Measurements from ENCODE around the gene RGCC.

The RGCC gene

DNA sequence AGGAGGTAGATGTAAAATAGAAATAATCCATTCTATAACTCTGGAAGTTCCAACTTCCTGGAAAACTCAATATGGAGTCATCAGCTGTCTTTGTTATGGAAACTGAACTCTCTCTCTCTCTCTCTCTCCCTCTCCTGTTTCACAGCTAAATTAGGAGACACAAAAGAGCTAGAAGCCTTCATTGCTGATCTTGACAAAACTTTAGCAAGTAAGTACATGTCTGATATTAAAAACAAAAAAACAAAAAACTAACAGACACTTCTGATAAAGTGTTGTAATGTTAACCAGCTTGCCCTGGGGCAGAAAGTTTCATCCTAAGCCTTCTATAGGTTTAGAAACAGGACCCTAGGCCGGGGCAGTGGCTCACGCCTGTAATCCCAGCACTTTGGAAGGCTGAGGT lies 11.3 kb downstream of the RGCC start:
- no peak for DNase-seq (ENCODE audit: extremely low read depth, low read depth)
- TF ChIP-seq, protein P1, sequence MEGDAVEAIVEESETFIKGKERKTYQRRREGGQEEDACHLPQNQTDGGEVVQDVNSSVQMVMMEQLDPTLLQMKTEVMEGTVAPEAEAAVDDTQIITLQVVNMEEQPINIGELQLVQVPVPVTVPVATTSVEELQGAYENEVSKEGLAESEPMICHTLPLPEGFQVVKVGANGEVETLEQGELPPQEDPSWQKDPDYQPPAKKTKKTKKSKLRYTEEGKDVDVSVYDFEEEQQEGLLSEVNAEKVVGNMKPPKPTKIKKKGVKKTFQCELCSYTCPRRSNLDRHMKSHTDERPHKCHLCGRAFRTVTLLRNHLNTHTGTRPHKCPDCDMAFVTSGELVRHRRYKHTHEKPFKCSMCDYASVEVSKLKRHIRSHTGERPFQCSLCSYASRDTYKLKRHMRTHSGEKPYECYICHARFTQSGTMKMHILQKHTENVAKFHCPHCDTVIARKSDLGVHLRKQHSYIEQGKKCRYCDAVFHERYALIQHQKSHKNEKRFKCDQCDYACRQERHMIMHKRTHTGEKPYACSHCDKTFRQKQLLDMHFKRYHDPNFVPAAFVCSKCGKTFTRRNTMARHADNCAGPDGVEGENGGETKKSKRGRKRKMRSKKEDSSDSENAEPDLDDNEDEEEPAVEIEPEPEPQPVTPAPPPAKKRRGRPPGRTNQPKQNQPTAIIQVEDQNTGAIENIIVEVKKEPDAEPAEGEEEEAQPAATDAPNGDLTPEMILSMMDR (IDR thresholded peaks at IDR 0.05; ENCODE audit: low read depth, low read length): no peak

DNA sequence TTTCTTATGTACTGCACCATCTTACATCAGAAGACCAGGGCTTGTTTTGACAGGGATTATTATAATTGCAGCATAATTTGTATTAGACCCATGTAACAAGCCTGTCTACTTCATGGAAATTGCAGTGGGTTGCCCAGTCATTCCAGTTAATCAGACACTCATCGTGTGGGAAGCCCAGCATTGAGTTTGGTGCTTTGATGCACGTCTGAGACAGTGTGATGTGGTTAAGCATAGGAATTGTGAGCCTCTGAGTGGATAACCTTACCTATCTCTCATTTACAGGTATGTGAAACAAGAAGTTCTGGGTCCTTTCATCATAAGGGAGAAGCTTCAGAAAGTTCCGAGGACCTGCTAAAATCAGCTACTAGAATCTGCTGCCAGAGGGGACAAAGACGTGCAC lies 12.8 kb downstream of the RGCC start:
- TF ChIP-seq, protein P1 (IDR thresholded peaks at IDR 0.05; ENCODE audit: low read depth, low read length): no peak
- DNase-seq (ENCODE audit: extremely low read depth, low read depth): no peak

DNA sequence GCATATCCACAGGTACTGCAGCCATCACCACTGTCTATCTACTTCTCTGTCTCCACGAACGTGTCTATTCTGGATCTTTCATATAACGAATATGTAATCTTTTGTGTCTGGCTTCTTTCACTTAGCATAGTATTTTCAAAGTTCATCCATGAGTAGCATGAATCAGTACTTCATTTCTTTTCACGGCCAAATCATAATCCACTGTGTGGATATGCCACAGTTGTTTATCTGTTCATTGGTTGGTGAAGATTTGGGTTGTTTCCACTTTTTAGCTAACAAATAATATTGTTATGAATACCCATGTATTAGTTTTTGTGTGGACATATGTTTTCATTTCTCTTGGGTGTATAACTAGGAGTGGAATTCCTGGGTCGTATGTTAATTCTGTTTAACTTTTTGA lies 14.4 kb downstream of the RGCC start:
- no peak for DNase-seq (ENCODE audit: extremely low read depth, low read depth)
- TF ChIP-seq, protein P1 (IDR thresholded peaks at IDR 0.05; ENCODE audit: low read depth, low read length): no peak

DNA sequence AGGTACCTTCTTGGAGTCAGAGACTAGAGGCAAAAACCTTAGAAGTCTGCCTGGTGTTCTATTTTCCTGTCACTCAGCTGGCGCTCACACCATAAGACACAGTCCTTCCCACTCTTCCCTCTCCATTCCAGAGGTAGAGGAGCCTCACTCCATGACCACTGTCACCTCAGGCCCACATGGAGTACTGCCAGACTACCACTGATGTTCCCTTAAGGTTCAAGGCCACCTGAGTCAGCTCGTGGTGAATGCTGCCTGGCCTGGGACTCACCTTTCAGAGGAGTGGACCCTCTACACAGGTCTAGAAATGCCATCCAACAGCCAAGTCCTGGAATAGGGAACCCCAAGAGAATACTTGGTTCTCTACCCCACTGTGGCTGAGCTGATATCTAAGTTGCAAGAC lies 29.9 kb downstream of the RGCC start:
- TF ChIP-seq, protein P1 (IDR thresholded peaks at IDR 0.05; ENCODE audit: low read depth, low read length): no peak
- DNase-seq (ENCODE audit: extremely low read depth, low read depth): no peak

DNA sequence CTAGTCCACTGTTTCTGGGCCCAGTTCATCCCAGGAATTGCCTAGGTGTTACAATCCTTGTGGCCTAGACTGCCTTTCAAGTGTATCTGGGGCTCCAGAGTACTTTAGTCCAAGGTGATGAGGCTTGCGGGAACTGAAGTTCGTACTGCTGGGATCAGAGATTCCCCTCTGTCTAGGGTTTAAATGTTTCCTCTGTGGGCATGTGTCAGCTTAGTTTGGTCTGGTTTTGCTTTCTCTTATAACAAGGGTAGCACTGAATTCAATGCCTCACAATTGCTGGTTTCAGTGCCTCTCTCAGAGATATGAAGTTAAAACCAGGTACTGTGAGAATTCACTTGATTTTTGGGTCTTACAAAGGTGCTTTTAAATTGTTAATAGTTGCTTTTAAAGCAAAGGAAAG lies 30.8 kb downstream of the RGCC start:
- DNase-seq (ENCODE audit: extremely low read depth, low read depth): no peak

DNA sequence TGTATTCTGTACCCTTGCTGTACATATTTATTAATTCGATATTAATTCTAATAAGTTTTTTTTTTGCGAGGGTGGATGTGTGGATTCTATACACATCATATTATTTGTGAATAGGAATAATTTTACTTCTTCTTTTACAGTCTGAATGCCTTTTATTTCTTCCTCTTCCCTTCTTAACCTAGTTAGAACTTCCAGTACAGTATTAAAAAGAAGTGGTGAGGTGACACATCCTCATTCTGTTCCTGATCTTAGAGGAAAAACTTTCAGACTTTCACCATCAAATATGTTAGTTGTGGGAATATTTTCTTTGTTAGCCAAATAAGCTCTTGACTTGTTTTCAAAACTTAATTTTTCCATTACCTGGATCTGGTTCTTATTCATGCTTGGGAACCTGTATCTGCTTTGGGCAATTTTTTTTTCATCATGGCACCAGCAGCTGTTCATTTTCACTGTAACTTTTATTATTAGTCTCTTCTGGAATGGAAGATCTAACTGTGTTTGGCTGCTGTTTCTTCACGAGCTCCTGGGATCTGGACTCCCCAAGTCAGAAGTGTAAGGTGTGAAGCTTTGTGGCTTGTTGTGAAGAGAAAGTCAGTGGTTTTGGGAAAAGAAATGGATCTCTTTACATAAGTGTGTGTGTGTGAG lies 33.1 kb downstream of the RGCC start:
- no peak for DNase-seq (ENCODE audit: extremely low read depth, low read depth)
- TF ChIP-seq, protein P1 (IDR thresholded peaks at IDR 0.05; ENCODE audit: low read depth, low read length): no peak

More for the DNA sequence above, 30.8 kb downstream of the RGCC start:
- TF ChIP-seq, protein P1 (IDR thresholded peaks at IDR 0.05; ENCODE audit: low read depth, low read length): no peak

DNA sequence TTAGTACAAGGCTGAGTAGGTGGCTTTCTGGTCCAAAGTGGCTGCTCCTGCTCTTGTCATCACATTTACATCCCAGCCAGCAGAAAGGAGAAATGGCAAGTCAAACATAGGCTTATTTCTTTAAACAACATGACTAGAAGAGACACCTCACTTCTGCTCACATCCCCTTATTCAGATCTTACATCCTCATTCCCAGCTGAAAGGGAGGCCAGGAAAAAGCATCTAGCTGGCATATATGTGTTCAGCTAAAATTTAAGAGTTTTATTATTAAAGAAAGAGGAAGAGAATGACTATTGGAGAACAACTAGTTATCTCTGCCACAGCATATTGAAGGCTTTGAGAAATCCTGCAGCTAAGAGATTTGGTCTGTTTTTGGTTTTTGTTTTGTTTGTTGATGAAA lies 34.1 kb downstream of the RGCC start:
- TF ChIP-seq, protein P1 (IDR thresholded peaks at IDR 0.05; ENCODE audit: low read depth, low read length): no peak
- no peak for DNase-seq (ENCODE audit: extremely low read depth, low read depth)
